Anterior cingulate cortex (tissue), 58 donors: Measurements from ENCODE around the gene LEFTY1.

Experiments used
- DNase-seq, 58 donors: peaks; one replicate each; lab custom pipeline; 2025; lab: John Stamatoyannopoulos, UW

The LEFTY1 gene

DNA sequence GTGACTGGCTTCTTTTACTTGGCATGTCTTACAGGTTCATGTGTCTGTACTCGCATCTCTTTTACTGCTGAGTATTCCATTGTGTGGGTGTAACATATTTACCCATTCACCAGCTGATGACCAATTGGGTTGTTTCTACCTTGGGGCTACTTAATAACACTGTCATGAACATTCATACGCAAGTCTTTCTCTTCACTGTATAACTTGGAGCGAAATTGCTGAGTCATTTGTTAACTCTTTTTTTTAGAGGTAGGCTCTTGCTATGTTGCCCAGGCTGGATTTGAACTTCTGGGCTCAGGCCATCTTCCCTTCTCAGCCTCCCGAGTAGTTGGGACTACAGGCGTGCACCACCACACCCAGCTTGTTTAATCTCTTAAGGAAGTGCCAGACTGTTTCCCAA, 28.6 kb upstream of the LEFTY1 start:
- no peak for DNase-seq

DNA sequence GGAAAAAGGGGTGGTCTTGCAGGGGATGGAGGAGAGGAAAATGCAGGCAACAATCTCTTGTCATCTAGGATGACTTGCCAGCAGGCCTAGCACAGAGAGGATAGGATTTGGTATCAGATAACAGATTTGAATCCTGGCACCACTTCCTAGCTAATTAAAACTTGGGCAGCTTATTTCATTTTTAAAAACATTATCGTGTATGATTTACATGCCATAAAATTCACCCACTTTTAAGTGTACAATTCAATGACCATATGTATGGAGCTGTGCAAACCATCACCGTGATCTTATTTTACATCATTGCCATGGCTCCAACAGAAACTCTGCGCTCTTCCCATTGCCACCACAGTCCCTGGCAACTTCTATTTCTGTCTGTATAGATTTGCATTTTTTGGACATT, 28.2 kb upstream of the LEFTY1 start:
- no peak for DNase-seq

DNA sequence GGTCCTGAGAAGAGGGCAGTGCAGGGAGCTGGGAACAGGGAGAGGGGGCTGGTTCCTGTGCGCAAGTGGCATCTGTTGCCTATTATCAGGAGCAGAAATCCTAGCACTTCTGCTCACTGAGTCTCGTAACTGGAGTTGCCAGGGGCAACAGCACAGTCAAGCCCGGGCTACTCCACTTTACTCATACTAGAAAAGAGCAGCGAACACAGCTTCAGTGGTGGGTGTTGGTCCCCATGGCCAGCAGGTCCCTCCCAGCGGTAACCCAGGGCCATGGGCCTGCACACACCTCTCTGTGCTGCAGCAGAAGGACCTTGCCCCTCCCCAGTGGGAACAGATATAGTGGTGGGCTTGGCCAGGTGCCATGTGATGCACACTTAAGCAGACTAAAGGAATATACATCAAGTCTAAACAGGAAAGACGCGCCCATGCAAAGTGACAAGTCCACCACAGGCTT, 26.6 kb upstream of the LEFTY1 start:
- DNase-seq = peak in 11 of 58 donors; percentile 9 to 60 (median 13)

DNA sequence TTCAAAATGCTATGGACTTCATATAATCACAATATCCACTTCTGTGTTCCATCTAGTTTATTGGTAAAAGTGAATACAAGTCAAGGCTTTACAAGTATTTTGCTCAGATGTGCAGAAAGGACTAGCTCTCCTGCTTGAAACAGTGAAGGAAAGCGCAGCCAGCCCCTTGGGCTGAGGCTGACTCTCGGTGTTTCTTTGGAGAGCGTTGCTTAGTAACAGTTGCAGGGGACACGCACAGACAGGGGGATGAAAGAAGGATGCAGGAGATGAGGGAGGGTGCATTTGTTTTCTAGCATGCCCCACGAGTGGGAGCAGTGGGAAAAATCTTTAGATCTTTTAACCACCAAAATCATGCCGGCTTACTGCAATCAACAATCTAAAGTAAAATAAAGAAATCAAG, 26.0 kb upstream of the LEFTY1 start:
- DNase-seq = peak in 1 of 58 donors; percentile 4

DNA sequence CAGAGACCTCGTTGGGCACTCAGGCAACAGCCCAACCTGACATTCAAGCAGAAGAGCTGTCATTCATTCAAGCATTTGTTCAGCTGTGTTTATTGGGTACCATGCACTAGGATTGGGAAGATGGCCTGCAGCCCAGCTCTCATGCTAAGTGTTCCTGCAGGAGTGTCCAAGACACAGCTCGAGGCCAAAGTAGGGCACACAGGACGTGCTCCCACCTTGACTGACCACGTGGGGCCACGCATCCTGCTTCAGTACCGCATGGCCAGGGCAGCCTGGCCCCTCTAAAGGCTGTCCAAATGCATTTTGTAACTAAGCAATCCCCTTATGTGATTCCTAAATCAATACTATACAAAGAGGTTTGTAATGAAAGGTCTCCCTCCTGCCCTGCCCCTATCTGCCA, 25.4 kb upstream of the LEFTY1 start:
- DNase-seq = no peak

DNA sequence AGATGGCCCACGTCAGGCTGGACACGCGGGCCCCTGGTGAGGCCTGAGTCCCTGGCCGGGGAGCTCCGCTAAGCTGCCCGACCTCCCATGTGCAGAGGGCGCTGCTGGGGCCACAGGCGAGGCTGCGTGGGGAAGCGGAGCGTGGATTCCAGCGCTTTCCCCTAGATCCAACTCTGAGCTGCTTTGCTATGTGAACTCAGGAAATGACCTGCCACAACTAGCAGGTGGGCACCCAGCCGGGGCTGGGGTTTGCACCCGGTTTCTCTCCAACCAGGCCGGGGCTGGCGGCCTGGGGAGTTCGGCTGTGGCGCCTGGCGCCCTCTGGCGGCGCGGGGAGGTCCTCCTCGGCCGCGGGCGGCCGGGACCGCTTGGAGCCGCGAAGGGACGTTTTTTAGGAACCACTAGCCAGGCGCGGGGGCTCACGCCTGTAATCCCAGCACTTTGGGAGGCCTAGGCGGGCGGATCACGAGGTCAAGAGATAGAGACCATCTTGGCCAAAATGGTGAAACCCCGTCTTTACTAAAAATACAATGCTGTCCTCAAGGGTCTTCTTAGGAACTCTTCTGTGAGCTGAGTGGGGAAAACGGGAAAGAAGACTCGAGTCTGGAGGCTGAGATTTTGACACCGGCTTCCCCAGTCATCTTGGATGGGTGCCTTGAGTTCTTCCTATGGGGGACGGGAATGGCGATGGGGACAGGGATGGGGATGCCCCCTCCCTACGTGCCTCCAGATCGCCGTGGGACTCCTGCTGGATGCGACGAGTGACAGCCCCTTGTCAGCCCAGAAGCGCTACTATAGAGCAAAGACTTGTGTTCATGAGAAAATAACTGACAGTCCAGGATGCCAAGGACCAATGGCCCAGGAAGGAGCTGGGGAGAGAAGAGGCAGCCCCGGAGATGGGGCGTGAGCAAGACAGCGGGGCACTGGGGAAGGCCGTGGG, 22.5 kb upstream of the LEFTY1 start:
- peak in 31 of 58 donors; percentile 6 to 56 (median 29) for DNase-seq

DNA sequence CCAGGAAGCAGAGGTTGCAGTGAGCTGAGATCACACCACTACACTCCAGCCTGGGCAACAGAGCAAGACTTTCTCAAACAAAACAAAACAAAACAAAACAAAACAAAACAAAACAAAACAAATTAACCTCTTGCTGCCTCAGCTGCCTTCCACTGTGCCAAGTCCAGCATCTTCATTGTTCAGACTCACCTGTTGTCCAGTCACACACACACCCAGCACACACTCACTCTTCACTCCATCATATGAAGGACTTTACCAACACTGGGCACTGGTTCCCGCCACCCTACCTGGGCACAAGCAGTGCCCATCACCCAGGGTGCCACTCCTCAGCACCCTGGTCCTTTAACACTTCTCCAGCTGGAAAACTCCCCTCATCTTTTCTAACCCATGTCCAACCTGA, 20.5 kb upstream of the LEFTY1 start:
- no peak for DNase-seq

DNA sequence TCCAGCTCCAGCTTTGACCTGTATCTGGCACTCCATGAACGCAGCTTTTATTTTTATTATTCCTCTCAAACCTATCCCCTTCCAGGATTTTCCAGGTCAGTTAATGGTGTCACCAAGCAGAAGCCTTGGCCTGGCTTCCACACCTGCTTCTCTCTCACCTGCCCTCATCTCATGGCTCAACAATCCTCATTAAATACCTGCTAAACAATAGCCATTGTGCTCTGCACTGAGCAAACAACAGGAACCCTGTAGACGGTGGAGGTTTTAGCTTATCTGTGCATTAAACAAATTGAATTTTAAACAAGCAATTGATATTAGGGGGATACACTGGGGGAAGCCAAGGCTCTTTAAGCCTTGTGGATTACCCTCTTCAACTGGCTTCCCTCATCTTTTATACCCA, 19.8 kb upstream of the LEFTY1 start:
- no peak for DNase-seq

DNA sequence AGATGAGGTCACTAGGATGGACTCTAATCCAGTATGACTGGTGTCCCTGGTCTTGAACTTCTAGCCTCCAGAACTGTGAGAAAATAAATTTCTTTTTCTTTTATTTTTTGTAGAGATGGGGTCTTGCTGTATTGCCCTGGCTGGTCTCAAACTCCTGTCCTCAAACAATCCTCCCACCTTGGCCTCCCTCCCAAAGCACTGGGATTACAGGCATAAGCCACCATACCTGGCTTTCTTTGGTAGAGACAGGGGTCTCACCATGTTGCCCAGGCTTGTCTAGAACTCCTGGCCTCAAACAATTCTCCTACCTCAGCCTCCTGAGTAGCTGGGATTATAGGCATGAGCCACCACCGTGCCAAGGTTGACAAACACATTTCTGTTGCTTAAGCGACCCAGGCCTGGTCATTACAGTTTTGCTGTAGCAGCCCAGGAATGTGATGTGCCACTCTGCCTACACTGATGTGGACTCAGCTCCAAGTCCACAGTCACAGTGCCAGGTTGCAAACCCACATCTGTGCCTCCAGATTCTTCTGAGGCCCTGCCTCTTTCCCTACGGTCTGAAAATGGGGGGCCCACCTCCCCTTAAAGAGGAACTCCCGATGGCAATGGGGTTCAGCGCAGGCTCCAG, 19.2 kb upstream of the LEFTY1 start:
- DNase-seq = no peak

DNA sequence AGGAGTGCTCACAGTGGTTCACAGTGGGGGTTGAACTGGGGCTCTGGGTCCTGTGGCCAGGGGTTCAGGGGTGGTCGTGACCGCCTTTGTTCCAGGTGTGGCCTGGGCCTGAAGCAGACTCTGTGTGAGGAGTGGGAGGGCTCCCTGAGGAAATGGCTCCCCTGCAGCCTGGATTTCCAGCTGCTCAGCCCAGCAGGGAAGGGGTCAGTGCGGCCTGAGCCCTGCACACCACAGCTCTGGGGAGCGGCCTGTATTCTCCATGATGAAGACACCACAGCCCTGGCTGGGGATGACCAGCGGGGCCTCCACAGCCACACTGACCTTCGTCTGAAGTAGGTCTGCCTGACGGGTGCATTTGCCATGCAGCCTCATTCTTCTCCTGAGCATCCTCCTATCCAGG, 18.4 kb upstream of the LEFTY1 start:
- no peak for DNase-seq

DNA sequence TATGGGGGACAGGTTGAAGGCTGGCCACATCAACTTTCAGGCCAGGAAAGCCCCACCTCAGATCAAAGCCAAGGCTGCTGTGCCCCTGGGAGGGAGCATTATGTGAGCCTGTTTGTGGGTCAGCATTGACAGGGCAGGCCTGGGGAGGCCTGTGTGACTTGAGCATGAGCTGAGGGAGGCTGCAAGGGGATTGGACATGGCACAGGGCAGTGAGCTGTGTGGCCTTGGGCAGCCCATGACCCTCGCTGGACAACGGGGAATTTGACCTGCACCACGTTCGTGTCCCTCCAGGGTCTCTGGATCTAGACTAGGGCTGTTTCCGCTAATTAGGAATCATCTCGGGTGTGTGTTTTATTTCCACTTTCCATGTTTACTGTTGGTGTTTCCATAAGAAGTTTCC, 17.5 kb upstream of the LEFTY1 start:
- DNase-seq = no peak

DNA sequence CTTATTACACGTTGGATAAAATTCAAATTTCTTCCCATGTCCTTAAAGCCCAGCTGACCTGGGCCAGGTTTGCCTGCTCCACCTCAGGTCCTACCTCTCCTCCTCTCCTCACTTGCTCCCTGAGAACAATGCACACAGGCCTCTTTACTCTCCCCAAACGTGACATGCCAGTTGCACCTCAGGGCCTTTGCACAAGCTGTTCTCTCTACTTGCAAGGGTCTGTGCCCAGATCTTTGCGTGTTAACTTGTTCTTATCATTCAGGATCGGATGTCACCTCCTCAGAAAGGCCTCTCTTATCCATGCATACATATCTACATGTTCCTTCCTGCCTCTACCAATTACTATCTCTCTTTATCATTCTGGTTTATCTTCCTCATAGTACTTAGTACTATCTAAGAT, 14.7 kb upstream of the LEFTY1 start:
- no peak for DNase-seq

DNA sequence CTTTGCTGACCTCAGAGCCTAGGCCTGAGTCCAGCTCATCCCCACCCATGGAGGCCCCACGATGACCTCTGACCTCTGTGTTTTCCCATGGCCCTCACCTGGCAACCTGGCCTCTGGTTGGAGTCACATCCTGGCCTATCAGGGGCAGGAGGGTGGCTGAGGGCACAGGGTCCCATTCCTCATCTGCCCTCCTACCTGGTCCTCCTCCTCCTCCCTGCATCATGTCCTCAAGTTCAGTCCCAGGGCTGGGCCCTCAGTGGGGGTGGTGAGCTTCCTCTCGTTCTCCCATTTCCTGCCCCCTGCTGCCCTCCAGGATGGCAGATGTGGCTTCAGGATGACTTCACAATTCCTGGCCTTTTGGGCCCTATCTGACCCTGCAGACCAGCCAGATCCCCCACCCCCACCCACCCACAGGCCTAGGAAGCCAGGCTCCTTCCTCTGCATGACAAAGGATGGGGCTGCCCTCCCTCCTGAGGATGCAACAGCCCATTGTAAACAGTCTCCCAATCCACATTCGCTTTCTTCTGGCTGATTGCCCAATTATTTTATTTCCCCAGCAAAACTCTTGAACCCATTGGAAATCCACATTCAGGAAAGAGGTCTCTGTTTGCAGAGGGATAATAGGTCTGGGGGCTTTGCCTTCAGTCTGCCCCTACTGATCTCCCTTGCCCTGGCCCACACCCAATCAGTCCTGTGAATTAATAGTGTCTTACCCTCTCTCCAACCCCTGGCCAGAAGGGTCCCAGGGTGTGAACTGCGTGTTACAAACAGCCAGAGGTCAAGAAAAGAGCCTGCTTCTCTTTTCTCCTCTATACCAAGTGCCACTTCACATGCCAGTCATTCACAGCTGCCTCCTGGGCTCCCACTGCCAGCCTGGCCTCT, 10.3 kb upstream of the LEFTY1 start:
- no peak for DNase-seq

DNA sequence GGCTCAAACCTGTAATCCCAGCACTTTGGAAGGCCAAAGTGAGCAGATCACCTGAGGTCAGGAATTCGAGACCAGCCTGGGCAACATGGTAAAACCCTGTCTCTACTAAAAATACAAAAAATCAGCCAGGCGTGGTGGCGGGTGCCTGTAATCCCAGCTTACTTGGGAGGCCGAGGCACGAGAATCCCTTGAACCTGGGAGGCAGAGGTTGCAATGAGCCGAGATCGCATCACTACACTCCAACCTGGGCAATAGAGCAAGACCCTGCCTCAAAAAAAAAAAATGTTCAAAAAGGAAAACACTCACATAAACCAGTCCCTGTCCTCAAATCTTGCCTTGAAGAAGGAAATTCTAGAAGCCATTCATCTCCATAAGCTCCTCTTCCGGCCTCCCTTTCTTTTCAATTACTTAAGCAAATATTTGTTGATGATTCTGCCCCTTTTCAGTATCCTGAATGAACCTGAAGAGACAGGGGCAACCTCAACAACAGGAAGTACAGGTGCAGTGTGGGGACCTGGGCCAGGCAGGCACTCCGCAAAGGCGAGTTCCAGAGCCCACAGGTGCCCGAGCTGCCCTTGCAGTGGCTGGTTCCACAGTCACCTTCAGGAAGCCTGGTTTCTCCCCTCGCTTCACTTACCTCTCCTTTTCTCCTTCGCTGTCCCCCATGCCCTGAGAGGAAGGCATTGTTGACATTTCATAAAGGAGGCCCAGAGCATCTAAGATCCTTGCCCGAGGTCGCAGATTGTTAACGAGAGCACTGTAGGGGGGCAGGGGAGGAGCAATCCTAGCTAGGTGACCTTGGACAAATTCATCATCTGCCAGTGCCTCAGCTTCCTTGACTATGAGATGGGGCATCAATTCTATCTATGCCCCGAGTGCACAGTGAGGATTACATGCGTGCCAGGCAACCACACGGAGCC, 8.9 kb upstream of the LEFTY1 start:
- DNase-seq = no peak

DNA sequence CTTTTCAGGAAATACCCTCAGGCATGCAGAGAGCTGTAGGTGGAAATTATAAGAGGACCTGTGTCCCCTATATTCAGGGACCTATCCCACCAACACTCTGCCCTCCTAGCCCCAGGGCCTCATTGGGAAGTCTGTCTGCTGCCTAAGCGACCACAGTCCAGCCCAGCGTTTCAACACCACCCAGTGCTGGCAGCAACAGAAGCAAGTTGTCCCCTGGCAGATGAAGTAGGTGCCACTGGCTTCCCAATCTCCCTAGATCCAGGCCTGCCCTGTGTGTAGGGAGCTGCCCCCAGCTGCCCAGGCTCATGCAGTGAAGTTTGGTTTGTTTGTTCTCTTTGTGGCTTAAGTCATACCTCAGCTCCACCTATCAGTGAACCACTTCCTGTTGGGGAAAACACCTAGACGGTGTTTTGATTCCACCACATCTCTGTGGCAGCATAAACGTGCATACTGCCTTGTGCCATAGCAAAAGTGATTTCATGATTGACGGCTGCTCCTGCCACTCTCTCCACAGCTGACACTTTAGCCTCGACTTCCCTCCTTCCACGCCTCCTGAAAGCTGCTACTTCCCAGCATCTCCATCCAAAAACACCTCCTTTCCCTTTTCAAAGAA, 8.1 kb upstream of the LEFTY1 start:
- no peak for DNase-seq

DNA sequence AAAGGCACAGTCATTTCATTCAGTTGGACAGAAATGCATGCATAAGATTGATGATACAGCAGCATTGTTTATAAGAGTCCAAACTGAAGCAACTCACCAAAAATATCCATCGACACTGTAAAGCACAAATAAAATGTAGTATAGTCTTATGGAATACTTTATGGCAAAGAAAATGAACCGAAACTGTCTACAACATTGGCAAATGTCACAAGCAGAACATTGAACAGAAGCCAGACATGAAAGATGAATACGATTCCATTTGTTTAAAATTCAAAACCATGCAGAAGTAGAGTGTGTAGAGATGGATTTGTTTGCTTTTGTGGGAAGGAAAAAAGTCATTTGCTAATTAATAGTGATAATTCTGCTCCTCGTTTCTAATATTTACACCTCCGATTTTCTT, 7.5 kb upstream of the LEFTY1 start:
- no peak for DNase-seq

DNA sequence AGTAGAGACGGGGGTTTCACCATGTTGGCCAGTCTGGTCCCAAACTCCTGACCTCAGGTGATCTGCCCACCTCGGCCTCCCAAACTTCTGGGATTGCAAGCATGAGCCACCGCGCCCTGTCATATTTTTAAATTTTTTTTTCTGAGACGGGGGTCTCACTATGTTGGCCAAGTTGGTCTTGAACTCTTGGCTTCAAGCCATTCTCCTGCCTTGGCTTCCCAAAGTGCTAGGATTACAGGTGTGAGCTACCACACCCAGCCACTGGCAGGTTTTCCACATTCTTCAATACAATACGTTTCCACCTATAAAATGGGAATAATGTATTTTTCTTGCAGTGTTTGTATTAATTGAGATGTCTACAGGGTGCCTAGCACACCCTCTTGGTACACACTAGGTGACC, 3.4 kb upstream of the LEFTY1 start:
- DNase-seq = no peak

DNA sequence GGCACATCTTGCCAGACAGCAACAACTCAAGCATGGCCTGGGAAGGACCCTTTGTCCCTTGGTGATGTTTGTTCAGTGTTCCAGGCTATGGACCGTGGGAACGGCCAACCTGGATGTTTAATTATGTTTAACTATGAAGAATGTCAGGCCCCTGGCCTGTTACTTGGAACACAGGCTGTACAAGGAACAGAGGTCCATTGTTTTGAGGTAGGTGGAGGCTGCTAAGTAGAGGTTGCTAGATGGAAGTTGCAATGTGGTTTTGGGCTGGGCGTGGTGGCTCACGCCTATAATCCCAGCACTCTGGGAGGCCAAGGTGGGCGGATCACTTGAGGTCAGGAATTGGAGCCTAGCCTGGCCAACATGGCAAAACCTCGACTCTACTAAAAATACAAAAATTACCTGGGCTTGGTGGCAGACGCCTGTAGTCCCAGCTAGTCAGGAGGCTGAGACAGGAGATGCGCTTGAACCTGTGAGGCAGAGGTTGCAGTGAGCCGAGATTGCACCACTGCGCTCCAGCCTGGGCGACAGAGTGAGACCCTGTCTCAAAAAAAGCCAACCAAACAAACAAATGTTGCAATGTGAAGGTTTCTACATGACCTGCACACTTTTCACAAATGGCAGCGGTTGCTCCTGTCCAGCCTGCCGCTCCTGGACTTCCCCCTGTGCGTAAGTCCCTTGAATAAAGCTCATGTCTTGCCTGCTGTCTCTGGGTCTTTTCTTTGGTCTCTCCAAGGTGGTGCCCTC, 2.5 kb upstream of the LEFTY1 start:
- DNase-seq = no peak
